HepG2 (cell line): ENCODE measurements around the gene PLLP. TPM values are rescaled to one million over a fixed set of nuclear protein-coding genes. Genes with fewer than 3 reads are reported as not detected.
A peak's percentile ranks its signal among the peaks of the same experiment; 100 is the strongest.

Source experiments
- ATAC-seq: fragments of 200-7000 bp; cut with Tn5 transposase; 3 replicates; pipeline ENCODE4 v1.9.1; 2020; ENCODE audit warnings: mild to moderate bottlenecking, moderate library complexity
- BruUV-seq: library from RNA; stranded (reverse); fragments of 400-500 nt; replicated peaks from 2 replicates; lab custom pipeline; 2021; lab: Mats Ljungman, UMichigan
- CTCF ChIA-PET: fragments of 300-600 bp; formaldehyde crosslinking; extraction: SDS; loops from one replicate; lab custom pipeline; 2021; ENCODE audit warnings: low total read pairs, inconsistent platforms, low intra/inter-chr PET ratio; lab: Yijun Ruan, JAX
- POLR2A ChIA-PET: fragments of 350-600 bp; sonication (Branson Sonifier 250); formaldehyde crosslinking; loops from one replicate; lab custom pipeline; 2020; ENCODE audit warnings: antibody characterized with exemption, inconsistent platforms; lab: Yijun Ruan, JAX
- DNase-seq: peaks from one replicate; pipeline ENCODE4 v3.0.0-alpha.2; 2015; ENCODE audit warnings: low spot score
- FAIRE-seq: peaks from 3 replicates; lab custom pipeline; 2011; peaks lifted over from hg19 to GRCh38; lab: Jason Lieb, UNC
- H2AFZ ChIP-seq: one replicate; pipeline ENCODE4 v1.6.1; 2011; ENCODE audit warnings: low read length, inconsistent platforms
- H3K27ac ChIP-seq: fragments of 300-600 bp; 3 replicates; pipeline ENCODE4 v1.8.0; 2011; ENCODE audit warnings: mixed run types, mild to moderate bottlenecking, mixed read lengths, low read length, inconsistent platforms; ENCODE audit not compliant: insufficient read depth; ENCODE audit errors: extremely low read length
- H3K27me3 ChIP-seq, 2 experiments: fragments of 200-600 bp in 1 of 2; 2 replicates in 1 of 2; 3 replicates in 1 of 2; pipeline versions ENCODE4 v1.6.0 to v1.8.0; 2011; ENCODE audit warnings: low read length in 2 of 2, mild to moderate bottlenecking in 2 of 2, moderate library complexity in 2 of 2, inconsistent platforms in 1 of 2; ENCODE audit not compliant: insufficient read depth in 2 of 2, control insufficient read depth in 1 of 2
- H3K36me3 ChIP-seq, 2 experiments: fragments of 200-600 bp in 1 of 2; replicated peaks in 1 of 2; 2 replicates in 1 of 2; 3 replicates in 1 of 2; pipeline versions ENCODE4 v1.5.1 to v1.8.0; 2011; ENCODE audit warnings: low read length in 2 of 2, inconsistent platforms in 1 of 2; ENCODE audit not compliant: insufficient read depth in 2 of 2, control insufficient read depth in 1 of 2
- H3K4me1 ChIP-seq: 2 replicates; pipeline ENCODE4 v1.5.1; 2012; ENCODE audit warnings: low read length, inconsistent platforms; ENCODE audit not compliant: insufficient read depth
- H3K4me2 ChIP-seq: 2 replicates; pipeline ENCODE4 v1.6.0; 2011; ENCODE audit warnings: low read depth, low read length, inconsistent platforms
- H3K4me3 ChIP-seq, 3 experiments: fragments of 200-600 bp in 1 of 3; sonication (generic), shearing (Covaris generic) in 1 of 3; replicated peaks in 1 of 3; 2 replicates each; pipeline ENCODE4 v1.5.1; 2011 to 2016; ENCODE audit warnings: low read length in 3 of 3, inconsistent platforms in 2 of 3, low read depth in 2 of 3, mild to moderate bottlenecking in 2 of 3, control low read depth in 1 of 3, mixed read lengths in 1 of 3; ENCODE audit not compliant: insufficient read depth in 1 of 3
- H3K79me2 ChIP-seq: one replicate; pipeline ENCODE4 v1.6.1; 2011; ENCODE audit warnings: low read length, inconsistent platforms; ENCODE audit not compliant: insufficient read depth
- H3K9ac ChIP-seq: 2 replicates; pipeline ENCODE4 v1.6.0; 2011; ENCODE audit warnings: mild to moderate bottlenecking, low read depth, low read length, inconsistent platforms; ENCODE audit not compliant: insufficient read depth
- H3K9me3 ChIP-seq: 2 replicates; pipeline ENCODE4 v1.5.1; 2012; ENCODE audit warnings: mild to moderate bottlenecking, low read length
- H4K20me1 ChIP-seq: 2 replicates; pipeline ENCODE4 v1.6.0; 2011; ENCODE audit warnings: inconsistent platforms, mild to moderate bottlenecking, low read length, moderate library complexity; ENCODE audit not compliant: insufficient read depth
- ARID2 ChIP-seq: sonication (generic); formaldehyde crosslinking; IDR thresholded peaks from 2 replicates; pipeline ENCODE4 v1.8.1; 2022; ENCODE audit warnings: mild to moderate bottlenecking, missing genetic modification reagents, borderline replicate concordance
- CBX1 ChIP-seq: IDR thresholded peaks from one replicate; pipeline ENCODE4 v1.6.1; 2016; ENCODE audit warnings: antibody characterized with exemption, low read depth
- CHCHD3 ChIP-seq: sonication (generic); formaldehyde crosslinking; IDR thresholded peaks from 2 replicates; pipeline ENCODE4 v1.8.0; 2022; ENCODE audit warnings: mild to moderate bottlenecking, missing genetic modification reagents, moderate library complexity
- DMAP1 ChIP-seq: IDR thresholded peaks from 2 replicates; pipeline ENCODE4 v1.6.1; 2016
- DNMT1 ChIP-seq: sonication (generic); formaldehyde crosslinking; IDR thresholded peaks from 2 replicates; pipeline ENCODE4 v1.5.1; 2020; ENCODE audit warnings: mild to moderate bottlenecking, missing genetic modification reagents
- HIVEP1 ChIP-seq: sonication (generic); formaldehyde crosslinking; IDR thresholded peaks from 2 replicates; pipeline ENCODE4 v1.4.0; 2020; ENCODE audit warnings: mild to moderate bottlenecking, missing genetic modification reagents
- HOXA3 ChIP-seq: sonication (generic); formaldehyde crosslinking; IDR thresholded peaks from 2 replicates; pipeline ENCODE4 v1.5.0; 2020; ENCODE audit warnings: missing genetic modification reagents
- HOXA9 ChIP-seq: sonication (generic); formaldehyde crosslinking; IDR thresholded peaks from 2 replicates; pipeline ENCODE4 v1.8.1; 2022; ENCODE audit warnings: missing genetic modification reagents, mild to moderate bottlenecking, moderate library complexity, borderline replicate concordance
- KMT2B ChIP-seq: IDR thresholded peaks from 2 replicates; pipeline ENCODE4 v1.6.1; 2016; ENCODE audit warnings: missing genetic modification reagents, missing compliant biosample characterization
- MEF2D ChIP-seq: sonication (generic); formaldehyde crosslinking; IDR thresholded peaks from 2 replicates; pipeline ENCODE4 v1.5.1; 2020; ENCODE audit warnings: mild to moderate bottlenecking, missing genetic modification reagents
- MIER2 ChIP-seq: IDR thresholded peaks from 2 replicates; pipeline ENCODE4 v1.6.1; 2016; ENCODE audit warnings: missing biosample characterization, missing genetic modification reagents
- POLR2A ChIP-seq, 2 experiments: IDR thresholded peaks; 2 replicates each; pipeline ENCODE4 v1.6.1; 2011; ENCODE audit warnings: low read depth in 2 of 2, low read length in 2 of 2, mild to moderate bottlenecking in 1 of 2, moderate library complexity in 1 of 2; ENCODE audit not compliant: insufficient read depth in 1 of 2
- SALL2 ChIP-seq: sonication (generic); formaldehyde crosslinking; IDR thresholded peaks from 2 replicates; pipeline ENCODE4 v1.8.1; 2023; ENCODE audit warnings: mild to moderate bottlenecking, missing genetic modification reagents, inconsistent platforms
- SRY ChIP-seq: sonication (generic); formaldehyde crosslinking; IDR thresholded peaks from 2 replicates; pipeline ENCODE4 v1.8.0; 2022; ENCODE audit warnings: mild to moderate bottlenecking, missing genetic modification reagents
- THYN1 ChIP-seq: sonication (generic); formaldehyde crosslinking; IDR thresholded peaks from 2 replicates; pipeline ENCODE4 v1.8.1; 2023; ENCODE audit warnings: low read depth, mild to moderate bottlenecking, moderate library complexity, missing genetic modification reagents, borderline replicate concordance
- ZC3H13 ChIP-seq: sonication (generic); formaldehyde crosslinking; IDR thresholded peaks from 2 replicates; pipeline ENCODE4 v1.8.1; 2023; ENCODE audit warnings: mild to moderate bottlenecking, missing genetic modification reagents, moderate library complexity
- ZFP82 ChIP-seq: sonication (generic); formaldehyde crosslinking; IDR thresholded peaks from 2 replicates; pipeline ENCODE4 v1.5.1; 2020; ENCODE audit warnings: mild to moderate bottlenecking, missing genetic modification reagents, borderline replicate concordance
- ZNF276 ChIP-seq: sonication (generic); formaldehyde crosslinking; IDR thresholded peaks from 2 replicates; pipeline ENCODE4 v1.4.0; 2020; ENCODE audit warnings: mild to moderate bottlenecking, low read depth, missing genetic modification reagents
- ZNF451 ChIP-seq: sonication (generic); formaldehyde crosslinking; IDR thresholded peaks from 2 replicates; pipeline ENCODE4 v1.5.0; 2020; ENCODE audit warnings: mild to moderate bottlenecking, missing genetic modification reagents
- ZNF552 ChIP-seq: sonication (generic); formaldehyde crosslinking; IDR thresholded peaks from 2 replicates; pipeline ENCODE4 v1.9.0; 2022; ENCODE audit warnings: missing genetic modification reagents, mild to moderate bottlenecking, borderline replicate concordance
- ZNF607 ChIP-seq: sonication (generic); formaldehyde crosslinking; IDR thresholded peaks from 2 replicates; pipeline ENCODE4 v1.5.1; 2020; ENCODE audit warnings: missing genetic modification reagents, mild to moderate bottlenecking, borderline replicate concordance
- ZNF850 ChIP-seq: sonication (generic); formaldehyde crosslinking; conservative IDR thresholded peaks from 2 replicates; pipeline ENCODE4 v1.9.0; 2021; ENCODE audit warnings: mild to moderate bottlenecking, missing genetic modification reagents
- ZZZ3 ChIP-seq: sonication (generic); formaldehyde crosslinking; IDR thresholded peaks from 2 replicates; pipeline ENCODE4 v1.4.0; 2020; ENCODE audit warnings: missing genetic modification reagents, mild to moderate bottlenecking, borderline replicate concordance
- WGBS: methylation state at CpG from one replicate; pipeline ENCODE4 v1.1.6; 2017; ENCODE audit warnings: low lambda C conversion rate; 5-methylcytosine and 5-hydroxymethylcytosine counted together
- in situ Hi-C: cut with HindIII; loops from 2 replicates; pipeline ENCODE4 v1.10.0; 2017; ENCODE audit warnings: low pct_unique_long_range_greater_than_20kb; ENCODE audit not compliant: extremely low pct_ligation_motif_present
- intact Hi-C: fragments of 100-400 bp; cut with micrococcal nuclease; formaldehyde crosslinking; loops from one replicate; pipeline ENCODE4 v1.10.0; 2022; ENCODE audit not compliant: unreplicated experiment
- polyA plus RNA-seq, 8 experiments: library from polyadenylated mRNA; depleted of rRNA in 3 of 8; stranded (reverse) in 7 of 8; unstranded in 1 of 8; fragments of >200 nt; fragmentation: Illumina TruSeq in 4 of 8; extraction: Trizol in 4 of 8; gene quantifications; 2 replicates each; pipeline versions ENCODE4 v1.2.1 to v1.2.3, GENCODE V29; 2011 to 2016; ENCODE audit warnings: low read depth in 4 of 8, missing spikeins in 1 of 8, mixed read lengths in 1 of 8; ENCODE audit not compliant: insufficient read depth in 1 of 8
- total RNA-seq, 5 experiments: library from RNA; depleted of rRNA; stranded (reverse); fragments of >200 nt; fragmentation: Illumina TruSeq; extraction: Trizol; gene quantifications; 2 replicates each; pipeline ENCODE4 v1.2.3, GENCODE V29; 2016; ENCODE audit warnings: low read depth in 1 of 5
- TF ChIP-seq, protein P1 (sequence below): sonication (generic); formaldehyde crosslinking; IDR thresholded peaks from 2 replicates; pipeline ENCODE4 v1.8.0; 2022; ENCODE audit warnings: mild to moderate bottlenecking, missing genetic modification reagents, borderline replicate concordance
- TF ChIP-seq, protein P2 (sequence below): IDR thresholded peaks from 2 replicates; pipeline ENCODE4 v1.6.1; 2016; ENCODE audit warnings: mild to moderate bottlenecking, missing biosample characterization, missing genetic modification reagents

PLLP gene
- total and polyA plus RNA-seq, 2 of the 13 experiments (the other 11 are each of a cell fraction or from before 2014, with no cell fraction given) = 60.6 to 127 TPM

DNA sequence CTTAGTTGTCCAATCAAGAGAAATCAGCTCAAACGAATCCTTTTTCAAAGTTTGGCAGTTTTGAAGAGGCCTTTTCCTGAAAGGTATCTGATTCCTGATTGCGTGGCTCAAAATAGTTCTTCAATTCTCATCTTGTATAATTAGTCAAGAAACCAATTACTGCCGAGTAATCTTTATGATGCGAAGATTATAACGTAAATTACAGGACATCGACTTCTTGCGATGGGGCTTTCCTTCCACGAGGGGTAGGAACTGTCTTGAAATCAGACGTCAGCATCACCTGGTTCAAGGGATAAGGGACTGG is 40.1 kb downstream of the PLLP start:
- BruUV-seq = TSS peak; percentile 87
- in situ Hi-C loops = no loop called here
- TF ChIP-seq KMT2B (CRISPR knock-in tag) = no peak
- TF ChIP-seq ARID2 (CRISPR knock-in tag) = no peak
- no peak for TF ChIP-seq CBX1
- no peak for TF ChIP-seq SALL2
- TF ChIP-seq ZFP82 (CRISPR knock-in tag) = no peak
- TF ChIP-seq ZZZ3 = no peak
- TF ChIP-seq ZNF850 (CRISPR knock-in tag) = no peak
- no peak for TF ChIP-seq MIER2 (CRISPR knock-in tag)
- 0 out of 2 replicates have a peak, but pooled peaks have one; percentile 75 for TF ChIP-seq HOXA9 (CRISPR knock-in tag)
- TF ChIP-seq POLR2A (IDR thresholded peaks at IDR 0.05; ENCODE audit: insufficient read depth in 1 of 2, low read depth in 2 of 2, low read length in 2 of 2) = no peak
- TF ChIP-seq, protein P1, sequence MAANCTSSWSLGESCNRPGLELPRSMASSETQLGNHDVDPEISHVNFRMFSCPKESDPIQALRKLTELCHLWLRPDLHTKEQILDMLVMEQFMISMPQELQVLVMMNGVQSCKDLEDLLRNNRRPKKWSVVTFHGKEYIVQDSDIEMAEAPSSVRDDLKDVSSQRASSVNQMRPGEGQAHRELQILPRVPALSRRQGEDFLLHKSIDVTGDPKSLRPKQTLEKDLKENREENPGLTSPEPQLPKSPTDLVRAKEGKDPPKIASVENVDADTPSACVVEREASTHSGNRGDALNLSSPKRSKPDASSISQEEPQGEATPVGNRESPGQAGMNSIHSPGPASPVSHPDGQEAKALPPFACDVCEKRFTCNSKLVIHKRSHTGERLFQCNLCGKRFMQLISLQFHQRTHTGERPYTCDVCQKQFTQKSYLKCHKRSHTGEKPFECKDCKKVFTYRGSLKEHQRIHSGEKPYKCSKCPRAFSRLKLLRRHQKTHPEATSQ (CRISPR knock-in tag) = no peak
- no peak for TF ChIP-seq CHCHD3 (CRISPR knock-in tag)
- TF ChIP-seq DNMT1 = no peak
- no peak for TF ChIP-seq THYN1 (CRISPR knock-in tag)
- TF ChIP-seq, protein P2, sequence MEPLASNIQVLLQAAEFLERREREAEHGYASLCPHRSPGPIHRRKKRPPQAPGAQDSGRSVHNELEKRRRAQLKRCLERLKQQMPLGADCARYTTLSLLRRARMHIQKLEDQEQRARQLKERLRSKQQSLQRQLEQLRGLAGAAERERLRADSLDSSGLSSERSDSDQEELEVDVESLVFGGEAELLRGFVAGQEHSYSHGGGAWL (CRISPR knock-in tag) = no peak
- TF ChIP-seq SRY (CRISPR knock-in tag) = 0 out of 2 replicates have a peak, but pooled peaks have one; percentile 11
- TF ChIP-seq ZNF607 (CRISPR knock-in tag) = no peak
- no peak for TF ChIP-seq ZNF451 (CRISPR knock-in tag)
- no peak for TF ChIP-seq ZNF552 (CRISPR knock-in tag)
- no peak for TF ChIP-seq ZNF276 (CRISPR knock-in tag)
- TF ChIP-seq HIVEP1 = no peak
- TF ChIP-seq MEF2D = peak; percentile 45; the same call in 1 of the 2 replicates
- peak; percentile 22; the same call in 1 of the 2 replicates for TF ChIP-seq ZC3H13
- no peak for TF ChIP-seq HOXA3
- TF ChIP-seq DMAP1 (CRISPR knock-in tag) = no peak

More for the DNA sequence above, 40.1 kb downstream of the PLLP start:
- Histone ChIP-seq H3K9me3 (no peaks in the 10 kb centered on the region), H3K4me1 (peaks cover 40% of the 10 kb centered on the region), H3K27me3 (no peaks in the 10 kb centered on the region), H3K9ac (peak overlapping the region; percentile 65), H3K4me2 (peak overlapping the region; percentile 93), H2AFZ (peak overlapping the region; percentile 70), H3K27ac (peak overlapping the region; percentile 52), H3K36me3 (peaks cover 5 to 15% of the 10 kb centered on the region in 2 experiments; a peak in 4 of 5 replicates), H4K20me1 (no peaks in the 10 kb centered on the region), H3K4me3 (peak overlapping the region; percentile 60 to 81 (median 68); a peak in 5 of 6 replicates), H3K79me2 (peaks cover 7% of the 10 kb centered on the region)
- CTCF ChIA-PET = no interaction called here
- POLR2A ChIA-PET = interaction anchor here (1.0 to 2.5 kb wide), 13 partner anchors 9 to 619 kb away, joined by 3 to 20 read pairs (median 8); partner anchors contain the start of genes CPNE2, CX3CL1, PSME3IP1 and RSPRY1
- intact Hi-C loops = loop anchor here (2.0 kb wide), 1 partner anchor 56 kb away; no protein-coding TSS in a partner anchor
- DNase-seq (no peak), FAIRE-seq (no peak), ATAC-seq (peak; percentile 17)
- WGBS = 10% methylated on average over 9 of the region's 9 CpGs
